GM12864 (cell line): Measurements from ENCODE around the gene ARL16.

Source experiments
- DNase-seq: peaks from one replicate; pipeline ENCODE4 v3.0.0-alpha.2; 2011; ENCODE audit warnings: low read depth
- H3K4me3 ChIP-seq: 2 replicates; pipeline ENCODE4 v1.5.1; 2011; ENCODE audit warnings: mild to moderate bottlenecking, low read depth, low read length, control low read depth
- TF ChIP-seq, protein P1 (sequence below): IDR thresholded peaks from 2 replicates; pipeline ENCODE4 v1.5.1; 2011; ENCODE audit warnings: low read depth, mild to moderate bottlenecking, moderate library complexity, low read length, control low read depth, inconsistent platforms; ENCODE audit errors: missing control alignments

The ARL16 gene

DNA sequence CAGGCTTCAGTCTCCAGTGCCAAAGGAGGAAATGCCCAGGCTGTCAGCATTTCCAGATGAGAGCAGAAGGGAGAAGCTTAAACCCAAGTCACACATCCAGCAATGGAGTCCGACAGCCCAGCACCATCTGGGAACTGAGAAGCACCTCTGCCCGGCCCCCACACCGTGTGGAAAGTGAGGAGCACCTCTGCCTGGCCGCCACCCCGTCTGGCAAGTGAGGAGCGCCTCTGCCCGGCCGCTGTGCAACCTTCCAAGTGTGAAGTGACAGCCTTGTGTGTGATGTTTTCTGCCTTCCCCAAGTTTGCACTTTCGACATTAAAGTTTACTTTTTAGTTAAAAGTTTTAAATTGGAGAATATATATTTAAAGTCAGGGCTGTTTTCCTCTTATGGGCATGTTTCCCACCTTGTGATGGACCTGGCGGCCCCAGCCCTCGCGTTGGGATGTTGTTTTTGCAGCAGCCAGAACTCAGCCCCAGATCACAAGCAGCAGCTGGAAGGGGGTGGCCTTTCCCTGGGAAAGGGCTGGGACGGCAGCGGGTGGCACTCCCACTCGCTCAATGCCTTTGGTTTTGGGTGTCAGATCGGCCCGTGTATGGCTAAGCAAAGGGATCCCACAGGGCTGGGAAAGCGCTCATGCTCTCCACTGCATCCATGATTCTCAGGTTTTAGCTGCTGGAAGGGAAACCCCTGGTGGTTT is 9.9 kb downstream of the ARL16 start:
- DNase-seq, result no peak
- H3K4me3 ChIP-seq, result no peak overlapping the region
- TF ChIP-seq, protein P1, sequence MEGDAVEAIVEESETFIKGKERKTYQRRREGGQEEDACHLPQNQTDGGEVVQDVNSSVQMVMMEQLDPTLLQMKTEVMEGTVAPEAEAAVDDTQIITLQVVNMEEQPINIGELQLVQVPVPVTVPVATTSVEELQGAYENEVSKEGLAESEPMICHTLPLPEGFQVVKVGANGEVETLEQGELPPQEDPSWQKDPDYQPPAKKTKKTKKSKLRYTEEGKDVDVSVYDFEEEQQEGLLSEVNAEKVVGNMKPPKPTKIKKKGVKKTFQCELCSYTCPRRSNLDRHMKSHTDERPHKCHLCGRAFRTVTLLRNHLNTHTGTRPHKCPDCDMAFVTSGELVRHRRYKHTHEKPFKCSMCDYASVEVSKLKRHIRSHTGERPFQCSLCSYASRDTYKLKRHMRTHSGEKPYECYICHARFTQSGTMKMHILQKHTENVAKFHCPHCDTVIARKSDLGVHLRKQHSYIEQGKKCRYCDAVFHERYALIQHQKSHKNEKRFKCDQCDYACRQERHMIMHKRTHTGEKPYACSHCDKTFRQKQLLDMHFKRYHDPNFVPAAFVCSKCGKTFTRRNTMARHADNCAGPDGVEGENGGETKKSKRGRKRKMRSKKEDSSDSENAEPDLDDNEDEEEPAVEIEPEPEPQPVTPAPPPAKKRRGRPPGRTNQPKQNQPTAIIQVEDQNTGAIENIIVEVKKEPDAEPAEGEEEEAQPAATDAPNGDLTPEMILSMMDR, result no peak

DNA sequence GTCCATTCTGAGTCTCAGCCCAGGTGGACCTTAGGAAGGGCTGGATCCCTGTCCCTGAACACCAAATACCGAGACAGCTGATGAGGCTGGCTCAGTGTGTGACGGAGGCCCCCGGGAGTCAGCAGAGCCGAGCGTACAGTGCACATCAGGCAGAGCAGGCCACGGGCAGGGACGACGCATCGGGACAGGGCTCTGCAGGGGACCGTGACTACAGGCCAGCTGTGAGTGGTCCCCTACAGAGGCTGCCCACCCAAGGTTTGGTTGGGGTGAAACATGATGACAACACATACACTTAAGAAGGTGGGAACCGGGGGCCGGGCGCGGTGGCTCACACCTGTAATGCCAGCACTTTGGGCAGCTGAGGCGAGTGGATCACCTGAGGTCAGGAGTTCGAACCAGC is 10.6 kb downstream of the ARL16 start:
- DNase-seq, result no peak
- no peak overlapping the region for H3K4me3 ChIP-seq
- TF ChIP-seq, protein P1, result no peak

DNA sequence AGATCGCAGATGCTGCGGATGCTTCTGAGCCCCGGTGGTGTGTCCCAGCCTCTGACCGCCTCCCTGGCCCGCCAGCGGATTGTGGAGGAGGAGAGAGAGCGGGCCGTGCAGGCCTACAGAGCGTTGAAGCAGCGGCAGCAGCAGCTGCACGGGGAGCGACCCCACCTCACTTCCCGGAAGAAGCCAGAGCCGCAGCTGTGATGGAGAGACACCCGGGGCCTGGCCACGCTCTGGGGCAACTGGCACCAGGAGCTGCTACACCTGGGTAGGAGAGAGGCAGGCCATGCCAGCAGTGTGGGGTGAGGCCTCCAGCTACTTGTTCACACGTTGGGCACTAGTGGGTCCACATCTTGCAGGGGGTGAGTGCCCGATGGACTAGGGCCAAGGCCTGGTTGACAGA is 11.1 kb downstream of the ARL16 start:
- no peak for DNase-seq
- H3K4me3 ChIP-seq, result no peak overlapping the region
- TF ChIP-seq, protein P1, result no peak

GRCh38 chr17:81667754-81668153 is 15.8 kb downstream of the ARL16 start:
- no peak for DNase-seq
- peak overlapping the region; percentile 34 for H3K4me3 ChIP-seq
- TF ChIP-seq, protein P1, result no peak

GRCh38 chr17:81666342-81667191 is 17.0 kb downstream of the ARL16 start, which contains the start of the genes CCDC137 and OXLD1:
Gene CCDC137 (plus strand): TSS chr17:81666737. CDS start chr17:81666767, 30 bp downstream.
Gene OXLD1 (minus strand): TSS chr17:81666605. CDS start chr17:81666577, 28 bp downstream.
- TF ChIP-seq, protein P1, result no peak
- peak; percentile 89 for DNase-seq

DNA sequence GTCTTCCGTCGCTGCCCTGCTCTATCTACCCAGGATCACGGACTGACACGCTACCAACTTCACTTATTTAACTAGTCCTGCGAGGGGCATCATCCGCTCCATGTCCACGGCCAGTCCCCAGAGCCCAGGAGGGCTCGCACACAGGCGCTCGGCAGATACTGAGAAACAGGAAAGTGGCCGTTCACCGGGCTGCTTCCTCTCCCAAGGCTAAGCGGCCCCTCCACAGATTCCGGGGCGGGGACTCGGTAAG is 17.6 kb downstream of the ARL16 start:
- no peak for DNase-seq
- H3K4me3 ChIP-seq, result peak overlapping the region; percentile 94
- TF ChIP-seq, protein P1, result no peak

More at GRCh38 chr17:81666342-81667191, 17.0 kb downstream of the ARL16 start, which contains the start of the genes CCDC137 and OXLD1:
- peak within 1 kb of the TSS; percentile 94 for H3K4me3 ChIP-seq
